NOMO-1 treated with DMSO at 0.1 percent for 48 hours (cell line): ENCODE measurements around the gene ASB6.
"Not testable (repeated sequence)": the region's sequence is repeated elsewhere in the genome, so short reads cannot be mapped to it uniquely, and the experiment has no call there.

Source experiments
- DNase-seq: peaks from one replicate; lab custom pipeline; 2025; ENCODE audit not compliant: unreplicated experiment; lab: John Stamatoyannopoulos, UW

Gene ASB6

DNA sequence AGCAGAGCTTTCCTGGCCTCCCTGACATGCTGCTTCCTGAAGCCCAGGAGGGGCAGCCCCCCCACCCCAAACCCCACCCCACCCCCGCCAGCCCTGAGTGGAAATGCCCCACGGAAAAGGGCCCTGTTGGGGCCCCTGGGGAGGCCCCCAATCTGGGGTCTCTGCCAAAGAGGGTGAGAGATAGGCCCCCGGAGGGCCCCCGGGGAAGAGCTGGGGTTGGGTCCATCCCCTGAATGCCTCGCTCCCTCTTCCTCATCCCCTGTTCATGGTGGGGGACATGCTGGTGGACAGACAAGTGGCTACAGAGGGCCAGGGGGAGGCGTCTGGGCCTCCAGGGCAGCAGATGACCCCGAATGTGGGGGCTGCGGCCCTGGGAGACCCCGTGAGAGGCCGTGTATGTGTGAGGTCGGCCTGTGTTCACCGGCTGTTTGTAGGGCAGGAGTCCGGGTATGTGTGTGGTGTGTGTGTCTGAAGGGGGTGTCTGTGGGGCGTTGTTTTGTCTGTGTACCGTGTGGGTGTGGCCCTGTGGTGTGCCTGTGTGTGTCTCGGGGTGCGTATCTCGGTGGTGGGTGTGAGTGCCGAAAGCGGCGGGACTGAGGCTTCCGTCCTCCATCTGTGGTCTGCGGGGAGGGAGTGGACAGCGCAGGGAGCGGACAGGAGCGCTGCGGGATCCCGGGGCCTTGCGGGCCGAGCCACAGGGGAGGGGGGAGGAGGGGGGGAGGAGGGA is 32.3 kb downstream of the ASB6 start:
- no peak for DNase-seq

DNA sequence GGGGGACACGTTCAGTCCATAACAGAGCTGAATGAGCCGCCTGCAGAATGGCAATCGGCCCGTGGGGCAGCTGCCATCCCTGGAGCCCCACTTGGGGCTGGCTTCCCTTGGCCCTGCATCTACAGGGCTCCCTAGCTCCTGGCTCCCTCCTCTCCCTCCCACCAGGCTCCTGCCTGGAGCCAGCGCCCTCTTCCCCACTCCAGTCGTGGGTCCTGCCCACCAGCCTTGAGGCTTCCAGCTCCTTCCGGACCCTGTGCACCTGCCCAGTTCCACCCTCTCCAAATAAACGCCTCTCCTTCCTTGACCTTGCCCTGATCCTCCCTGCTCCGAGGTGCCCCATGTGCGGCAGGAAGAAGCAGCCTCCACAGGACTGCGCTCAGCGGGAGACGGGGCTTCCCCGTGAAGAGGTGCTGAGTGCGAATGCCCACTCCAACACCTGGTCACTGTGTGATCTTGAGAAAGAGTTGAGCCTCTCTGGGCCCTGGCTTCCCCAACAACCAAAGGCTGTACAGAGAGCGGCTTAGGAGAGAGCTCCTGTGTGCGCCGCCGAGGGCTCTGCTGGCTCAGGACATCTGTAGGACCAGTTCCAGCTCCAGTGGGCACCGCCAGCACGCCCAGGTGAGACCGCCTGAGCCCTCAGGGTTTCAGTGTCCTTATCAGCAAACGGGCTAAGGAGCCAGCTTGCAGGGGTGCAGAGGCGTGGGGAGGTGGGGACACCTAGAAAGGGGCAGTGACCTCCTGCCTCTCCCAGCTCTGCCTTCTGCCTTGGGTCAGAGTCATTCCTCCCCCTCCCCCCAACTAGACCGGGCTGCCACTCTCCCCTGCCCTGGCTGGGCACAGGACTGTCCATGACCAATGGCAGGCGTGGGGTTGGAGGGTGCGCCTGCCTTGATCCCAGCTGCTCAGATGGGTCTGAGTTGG is 33.1 kb downstream of the ASB6 start:
- DNase-seq = no peak

DNA sequence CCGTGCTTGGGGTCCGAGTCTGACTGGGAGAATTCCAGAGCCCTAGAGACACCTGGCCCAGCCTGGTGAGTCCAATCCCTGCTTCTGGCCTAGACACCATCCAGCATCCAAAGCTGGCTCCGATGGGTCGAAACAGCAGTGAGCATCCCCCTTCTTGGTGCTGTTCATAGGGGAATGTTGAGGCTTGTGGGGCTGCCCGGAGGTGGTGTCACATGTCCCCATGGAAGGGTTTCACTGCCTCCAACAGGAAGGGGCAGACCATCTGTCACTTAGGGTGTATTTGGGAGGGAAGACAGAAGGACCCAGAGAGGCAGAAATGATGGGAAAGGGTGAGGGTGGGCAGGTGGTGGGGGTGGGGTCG is 34.9 kb downstream of the ASB6 start:
- no peak for DNase-seq

DNA sequence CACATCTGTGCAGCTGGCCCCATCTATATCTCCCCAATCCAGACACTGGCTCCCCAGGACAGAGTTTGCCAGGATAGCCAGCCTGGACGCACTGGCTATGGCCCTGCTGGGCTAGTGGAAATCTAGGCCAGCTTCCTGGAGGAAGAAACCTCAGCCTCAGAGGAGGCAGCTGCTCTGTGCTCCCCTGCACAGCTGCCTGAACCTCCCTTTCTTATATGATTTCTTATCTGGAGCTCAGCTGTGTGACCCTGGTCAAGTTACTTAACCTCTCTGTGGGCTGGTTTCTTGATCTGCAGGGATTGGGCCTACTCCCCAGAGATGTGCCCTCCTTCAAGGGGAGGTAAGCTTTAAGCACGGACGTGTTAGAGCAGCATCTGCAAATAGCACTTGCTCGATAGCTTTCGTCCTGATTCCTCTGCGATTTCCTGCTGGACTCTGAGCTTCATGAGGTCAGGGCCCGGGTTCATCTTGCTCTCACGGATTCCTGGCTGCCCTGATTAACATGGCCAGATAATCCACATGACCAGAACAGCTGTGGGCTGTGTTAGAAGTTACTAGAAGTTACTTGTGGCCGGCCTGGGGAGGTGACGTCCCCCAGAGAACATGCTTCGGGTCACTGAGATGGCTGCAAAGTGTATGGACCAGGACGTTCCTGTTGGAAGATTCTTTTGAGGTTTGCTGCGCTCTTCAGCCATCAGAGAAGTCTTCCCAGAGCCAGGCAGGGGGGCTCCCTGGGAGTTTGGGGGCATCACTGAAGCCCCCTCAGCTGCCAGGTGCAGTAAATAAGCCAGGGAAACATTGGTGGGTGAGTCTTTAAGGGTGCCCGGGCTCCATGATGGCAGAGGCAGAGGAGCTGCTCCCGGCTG is 35.6 kb downstream of the ASB6 start:
- DNase-seq = no peak

DNA sequence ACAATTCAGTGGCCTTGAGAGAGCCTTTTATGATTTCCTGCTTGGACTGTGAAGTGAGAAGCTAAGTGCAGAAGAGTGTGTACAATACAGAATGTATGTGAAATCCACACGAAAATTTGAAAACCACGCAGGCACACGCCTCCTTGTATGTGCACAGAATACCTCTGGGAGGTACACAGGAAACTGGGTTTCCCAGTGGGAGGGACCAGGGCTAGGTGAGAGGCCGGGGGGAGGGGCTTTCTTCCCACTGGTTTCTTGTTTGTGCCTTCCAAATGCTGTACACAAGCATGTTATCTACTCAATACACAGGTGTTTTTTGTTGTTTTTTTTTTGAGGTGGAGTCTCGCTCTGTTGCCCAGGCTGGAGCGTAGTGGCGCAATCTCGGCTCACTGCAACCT is 37.2 kb downstream of the ASB6 start:
- DNase-seq = no peak

DNA sequence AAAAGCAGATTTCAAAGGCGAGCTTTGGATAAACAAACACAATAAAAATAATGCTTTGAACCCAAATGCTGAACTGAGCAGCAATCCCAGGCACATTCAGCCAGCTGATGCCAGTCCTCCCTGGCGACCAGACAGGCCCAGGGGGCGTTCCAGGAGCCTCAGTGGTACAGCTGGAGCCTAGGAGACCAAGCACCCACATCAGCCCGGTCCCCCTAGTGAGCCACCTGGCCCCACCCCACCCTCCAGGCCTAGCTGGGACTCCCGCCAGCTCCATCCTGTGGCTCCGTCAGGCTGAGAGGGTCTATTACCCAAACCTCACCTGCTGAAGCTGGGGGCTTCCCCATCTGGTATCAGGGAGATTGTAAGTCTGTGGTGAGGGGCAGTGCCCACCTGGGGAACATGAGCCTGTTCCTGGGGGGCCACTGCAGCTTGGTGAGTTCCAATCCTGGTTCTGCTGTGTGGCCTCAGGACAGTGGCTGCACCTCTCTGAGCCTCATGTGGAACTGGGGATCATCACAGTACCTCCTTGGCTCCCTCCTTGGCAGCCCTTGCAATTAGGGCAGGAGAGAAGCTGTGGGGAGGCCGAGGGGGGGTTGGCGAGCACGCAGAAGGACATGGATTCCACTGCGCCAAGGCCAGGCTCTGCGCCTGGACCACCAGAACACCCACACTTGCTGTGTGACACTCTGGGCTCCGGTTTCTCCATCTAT is 37.7 kb downstream of the ASB6 start:
- no peak for DNase-seq

DNA sequence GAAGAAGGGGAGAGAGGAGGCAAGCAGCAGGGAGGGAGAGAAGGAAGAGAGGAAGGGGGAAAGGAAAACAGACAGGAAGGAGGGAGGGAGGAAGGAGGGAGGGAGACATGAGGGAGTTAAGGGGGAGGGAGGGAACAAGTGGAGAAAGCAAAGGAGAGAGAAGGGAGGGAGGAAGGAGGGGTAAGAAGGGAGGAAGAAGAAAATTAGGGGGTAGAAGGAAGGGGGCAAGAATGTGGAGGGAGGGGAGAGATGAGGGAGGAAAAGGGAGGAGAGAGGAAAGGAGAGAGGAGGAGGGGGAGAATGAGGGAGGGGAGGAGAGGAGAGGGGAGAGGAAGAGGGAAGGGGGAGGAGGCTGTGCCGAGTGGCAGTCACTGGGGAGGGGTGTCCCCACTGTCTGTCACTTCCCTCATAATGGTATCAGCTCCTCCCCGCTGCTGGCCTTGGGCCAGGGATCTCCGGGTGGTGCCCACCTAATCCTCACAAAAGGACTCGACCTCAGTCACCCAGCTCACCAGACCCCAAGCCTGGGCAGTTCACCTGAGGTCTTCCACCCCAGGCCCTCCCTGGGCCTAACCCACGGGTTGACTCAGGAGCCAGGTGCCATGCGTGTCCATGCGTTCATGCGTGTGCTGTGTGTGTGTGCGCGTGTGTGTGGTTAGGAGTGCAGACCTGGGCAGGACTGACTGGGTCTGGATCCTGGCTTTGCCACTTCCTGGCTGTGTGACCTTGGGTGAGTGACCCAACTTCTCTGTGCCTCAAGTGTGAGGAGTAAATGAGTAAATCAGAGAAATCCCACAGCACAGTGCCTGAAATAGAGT is 39.1 kb downstream of the ASB6 start:
- no peak for DNase-seq

DNA sequence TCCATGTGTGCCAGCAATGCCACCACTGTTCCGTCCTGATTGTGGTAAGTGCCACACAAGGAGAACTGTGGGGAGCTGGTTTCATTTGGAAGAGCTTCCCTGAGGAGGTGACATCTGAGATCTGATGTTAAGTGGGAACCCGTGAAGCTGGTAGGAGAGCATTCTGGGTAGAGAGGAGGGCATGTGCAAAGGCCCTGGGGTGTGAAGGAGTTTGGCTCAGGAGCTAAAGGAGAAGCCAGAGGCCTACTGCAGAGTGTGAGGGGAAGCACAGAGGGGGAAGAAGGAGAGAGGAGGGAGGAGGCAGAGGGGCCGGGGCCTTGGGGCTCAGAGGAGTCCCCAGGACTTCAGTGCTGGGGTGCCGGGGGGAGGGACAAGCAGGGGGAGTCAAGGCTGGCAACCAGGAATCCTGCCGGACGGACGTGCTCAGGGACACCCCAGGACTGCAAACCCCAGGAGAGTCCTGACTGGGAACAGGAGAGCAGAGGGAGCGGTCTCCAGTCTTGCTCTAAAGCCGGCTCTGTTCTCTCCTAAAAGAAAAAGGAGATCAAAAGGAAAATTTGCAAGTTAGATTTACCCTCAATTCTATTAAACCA is 40.8 kb downstream of the ASB6 start:
- DNase-seq = no peak

DNA sequence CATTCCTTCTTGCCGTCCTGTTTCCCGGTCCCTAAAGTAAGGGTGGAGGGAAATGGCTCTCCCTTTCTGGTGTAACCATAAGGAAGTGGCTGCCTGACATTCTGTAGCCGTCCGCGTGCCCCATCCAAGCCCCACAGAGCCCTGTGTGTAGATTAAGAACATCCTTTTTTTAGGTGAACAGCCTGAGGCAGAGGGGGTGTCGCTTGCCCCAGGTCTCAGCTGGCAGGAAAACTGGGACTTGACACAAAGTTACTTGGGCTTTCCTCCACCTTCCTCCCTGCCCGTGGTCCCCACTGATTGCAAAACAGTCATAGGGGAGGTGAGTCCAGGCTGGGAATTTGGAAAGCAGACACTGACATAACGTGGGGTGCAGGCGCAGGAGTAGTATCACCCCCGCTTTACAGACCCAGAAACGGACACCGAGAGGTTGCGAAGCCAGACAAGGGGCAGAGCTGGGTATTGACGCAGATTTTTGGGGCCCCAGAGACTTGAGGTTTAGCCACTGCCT is 43.8 kb downstream of the ASB6 start:
- no peak for DNase-seq

DNA sequence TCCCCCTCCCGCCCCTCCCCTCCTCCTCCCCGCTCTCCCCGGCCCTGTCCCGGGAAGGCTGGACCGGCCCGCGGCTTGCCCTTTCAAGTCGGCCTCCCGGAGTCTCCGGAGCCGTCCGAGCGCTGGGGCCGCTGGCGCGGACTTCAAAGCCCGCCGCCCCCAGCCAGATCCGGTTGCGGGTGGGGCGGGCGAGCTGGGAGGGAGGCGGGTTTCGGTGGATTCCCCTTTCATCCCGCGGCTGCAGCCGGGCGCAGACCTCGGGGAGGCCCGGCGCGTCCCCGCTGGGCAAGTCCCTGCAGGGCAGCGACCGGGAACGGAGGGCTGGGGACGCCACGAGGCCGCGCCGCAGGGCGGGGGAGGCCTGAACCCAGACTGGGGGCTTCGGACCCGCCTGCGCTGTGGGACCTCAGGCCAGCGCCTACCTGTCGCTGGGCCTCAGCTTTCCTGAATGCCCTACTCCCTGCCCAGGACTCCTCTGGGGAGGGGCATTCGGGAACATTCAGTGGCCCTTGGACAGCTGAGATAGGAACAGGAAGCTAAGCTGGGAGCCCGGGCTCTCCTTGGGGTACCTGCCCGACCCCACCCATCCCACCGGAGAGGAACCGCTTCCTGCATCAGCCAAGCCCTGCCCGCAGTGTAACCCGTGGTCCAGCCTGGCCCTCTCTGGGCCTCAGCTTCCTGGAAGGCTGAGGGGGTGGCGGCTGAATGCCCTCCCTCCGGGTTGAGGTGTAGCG is 44.4 kb downstream of the ASB6 start:
- no peak for DNase-seq

DNA sequence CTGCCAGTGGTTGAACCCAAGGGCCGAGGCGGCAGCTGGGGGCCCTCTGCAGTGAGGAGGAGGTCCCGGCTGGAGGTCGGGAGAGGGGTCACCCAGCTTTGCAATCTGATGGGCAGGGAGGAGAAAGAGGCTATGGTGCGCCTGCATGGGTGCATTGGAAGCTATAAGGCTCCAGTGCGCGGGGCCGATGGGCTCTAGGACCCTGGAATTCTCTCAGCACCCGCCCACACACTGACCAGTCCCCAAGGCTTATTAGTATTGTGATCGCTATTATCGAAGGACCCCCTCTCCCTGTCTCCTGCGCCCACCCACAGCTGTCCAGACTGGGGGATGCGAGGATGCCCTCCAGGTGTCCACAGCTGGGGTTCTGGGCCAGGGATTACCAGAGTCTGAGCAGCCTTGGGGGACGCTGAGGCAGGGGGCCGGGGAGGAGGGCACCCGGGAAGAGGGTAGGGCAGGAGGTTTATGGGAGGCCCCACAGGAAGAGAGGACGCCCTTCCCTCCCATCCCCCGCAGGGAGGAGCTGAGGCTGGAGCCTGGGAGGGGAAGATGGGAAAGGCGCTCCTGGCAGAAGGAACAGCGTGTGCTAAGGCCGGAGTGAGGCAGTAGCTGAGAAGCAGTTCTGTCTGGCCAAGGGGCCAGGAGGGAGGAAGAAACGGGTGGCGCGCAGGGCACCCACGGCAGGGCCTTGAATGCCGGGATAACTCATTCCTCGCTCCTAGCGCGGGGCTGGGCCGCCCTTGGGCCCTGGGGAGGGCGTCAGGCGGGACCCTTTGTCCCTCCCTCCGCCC is 45.2 kb downstream of the ASB6 start:
- no peak for DNase-seq

DNA sequence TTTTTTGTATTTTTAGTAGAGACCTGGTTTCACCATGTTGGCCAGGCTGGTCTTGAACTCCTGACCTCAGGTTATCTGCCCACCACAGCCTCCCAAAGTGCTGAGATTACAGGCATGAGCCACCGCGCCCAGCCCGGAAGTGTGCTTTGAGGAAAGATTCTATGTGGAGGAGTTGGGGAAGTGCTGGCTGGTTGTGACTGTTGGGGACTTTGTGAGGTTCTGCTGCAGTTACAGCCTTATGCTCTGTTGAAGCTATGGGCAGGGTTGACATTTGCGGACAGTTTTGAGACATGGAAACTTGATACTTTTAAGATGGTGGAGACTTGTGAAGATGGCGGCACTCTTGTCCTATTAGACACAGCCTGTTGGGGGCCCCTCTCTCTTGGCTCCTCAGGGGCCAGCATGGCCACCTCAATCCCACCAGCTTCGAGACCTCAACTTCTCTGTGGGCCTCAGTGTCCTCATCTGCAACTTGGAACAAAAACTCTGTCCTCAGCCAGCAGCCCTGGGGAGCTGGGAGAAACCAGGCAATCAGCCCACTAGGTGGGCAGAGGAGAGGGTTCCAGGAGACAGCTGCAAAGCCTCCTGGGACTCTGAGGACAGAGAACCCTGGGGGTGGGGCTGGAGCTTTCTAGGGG is 45.9 kb downstream of the ASB6 start:
- no peak for DNase-seq

DNA sequence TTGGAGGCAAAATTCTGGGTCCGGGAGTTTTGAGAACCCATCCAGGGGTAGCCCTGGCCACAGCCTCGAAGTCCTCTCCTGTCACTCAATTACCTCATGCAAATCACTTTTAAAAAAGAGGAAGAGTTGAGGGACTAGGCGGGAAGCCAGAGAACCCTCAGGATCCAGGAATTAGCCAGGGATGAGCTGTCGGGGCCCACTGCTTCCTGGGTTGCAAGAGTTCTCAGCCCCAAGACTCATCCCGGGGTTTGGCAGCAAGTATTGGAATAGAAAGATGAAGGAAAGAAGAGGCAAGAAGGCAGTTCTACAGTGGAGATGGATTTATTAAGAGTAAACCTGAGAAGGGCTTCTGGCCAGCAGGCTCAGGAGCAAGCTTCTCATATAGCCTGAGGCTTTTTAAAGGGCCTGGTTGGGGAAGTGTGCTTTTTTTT is 46.6 kb downstream of the ASB6 start:
- DNase-seq = no peak

DNA sequence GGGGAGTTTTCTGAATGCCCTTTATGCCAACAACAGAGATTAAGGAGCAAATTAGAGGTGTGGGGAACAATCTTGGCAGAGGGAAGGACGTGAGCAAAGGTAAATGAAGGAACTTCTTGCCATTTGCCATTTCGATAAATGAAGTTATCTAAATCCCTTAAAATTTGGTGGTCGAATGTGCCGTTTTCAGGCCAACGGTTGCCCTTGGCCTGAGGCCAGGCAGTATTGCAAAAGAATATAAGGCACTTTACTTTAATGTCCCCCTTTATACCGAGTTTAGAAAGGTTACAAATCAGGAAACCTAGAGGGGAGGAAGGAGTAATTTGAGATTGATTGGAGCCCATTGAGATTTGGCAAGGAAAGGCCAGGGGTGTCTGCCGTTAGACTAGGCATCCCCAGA is 47.3 kb downstream of the ASB6 start:
- DNase-seq = no peak

DNA sequence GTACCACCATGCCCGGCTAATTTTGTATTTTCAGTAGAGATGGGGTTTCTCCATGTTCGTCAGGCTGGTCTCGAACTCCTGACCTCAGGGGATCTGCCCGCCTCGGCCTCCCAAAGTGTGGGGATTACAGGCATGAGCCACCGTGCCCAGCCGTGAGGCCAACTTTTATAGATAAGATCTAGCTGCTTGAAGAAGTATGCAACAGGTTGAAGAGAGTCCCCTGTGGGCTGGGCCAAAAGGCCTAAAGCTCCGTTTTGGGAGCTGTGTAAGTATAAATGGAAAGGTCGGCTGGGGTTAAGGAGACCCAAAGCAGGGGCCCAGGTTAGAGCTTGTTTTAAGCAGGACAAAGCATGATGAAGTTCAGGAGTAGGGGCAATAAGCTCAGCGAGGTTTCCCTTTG is 49.2 kb downstream of the ASB6 start:
- not testable (repeated sequence) for DNase-seq

DNA sequence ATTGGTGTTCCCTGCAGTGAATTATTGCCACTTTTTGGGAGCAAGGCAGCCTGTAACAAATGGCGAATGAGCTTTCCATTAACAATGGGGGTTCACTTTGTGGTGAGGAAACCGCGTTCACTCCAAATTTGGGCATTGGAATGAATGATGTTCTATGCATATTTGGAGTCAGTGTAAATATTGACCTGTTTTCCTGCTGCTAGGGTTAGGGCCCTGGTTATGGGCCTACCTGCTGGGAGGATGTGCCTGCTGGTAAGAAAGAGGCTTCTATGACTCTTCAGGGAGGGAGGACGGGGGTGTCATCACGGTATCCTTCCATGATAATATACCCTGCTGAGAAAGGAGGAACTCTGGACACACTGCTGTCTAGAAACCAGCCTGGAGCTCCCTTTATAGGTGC is 50.0 kb downstream of the ASB6 start:
- DNase-seq = no peak

DNA sequence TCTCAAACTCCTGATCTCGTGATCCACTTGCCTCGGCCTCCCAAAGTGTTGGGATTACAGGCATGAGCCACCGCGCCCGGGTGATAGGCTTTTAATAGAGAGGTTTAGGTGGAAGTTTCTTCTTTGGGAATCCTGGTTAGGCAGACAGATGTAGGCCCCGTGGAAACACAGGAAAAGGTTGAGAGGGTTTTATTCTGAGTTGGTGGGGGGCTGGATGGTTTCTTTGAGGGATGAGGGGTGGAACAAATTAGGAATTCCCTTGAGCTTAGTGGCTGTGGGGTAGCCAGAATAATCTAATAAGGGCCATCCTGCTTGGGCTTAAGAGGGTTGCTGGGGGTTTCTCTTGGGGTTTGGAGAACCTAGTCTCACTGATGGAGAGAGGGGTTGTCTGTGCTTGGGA is 51.5 kb downstream of the ASB6 start:
- no peak for DNase-seq
